IgD-negative memory B cell (primary cell): ENCODE measurements around the gene SH2D2A. TPM values are rescaled to one million over a fixed set of nuclear protein-coding genes. Genes with fewer than 3 reads are reported as not detected.

Experiments used
- H3K27ac Mint-ChIP-seq, 3 donors: one replicate each; pipeline ENCODE4 v1.8.0; 2020 to 2022; ENCODE audit warnings: mild to moderate bottlenecking in 3 of 3, mixed read lengths in 3 of 3, moderate library complexity in 1 of 3
- H3K27me3 Mint-ChIP-seq: one replicate; pipeline ENCODE4 v1.8.0; 2021; ENCODE audit warnings: mixed read lengths
- H3K36me3 Mint-ChIP-seq: one replicate; pipeline ENCODE4 v1.8.0; 2020; ENCODE audit warnings: mild to moderate bottlenecking, mixed read lengths
- H3K4me1 Mint-ChIP-seq, 3 donors: one replicate each; pipeline ENCODE4 v1.8.0; 2020 to 2022; ENCODE audit warnings: mixed read lengths in 3 of 3, mild to moderate bottlenecking in 1 of 3
- H3K4me3 Mint-ChIP-seq, 4 donors: one replicate each; pipeline ENCODE4 v1.8.0; 2020 to 2022; ENCODE audit warnings: mild to moderate bottlenecking in 4 of 4, mixed read lengths in 4 of 4, moderate library complexity in 3 of 4
- H3K9me3 Mint-ChIP-seq, 3 donors: one replicate each; pipeline ENCODE4 v1.8.0; 2020 to 2021; ENCODE audit warnings: mixed read lengths in 3 of 3, mild to moderate bottlenecking in 1 of 3
- polyA plus RNA-seq: library from polyadenylated mRNA; unstranded; fragments of 300-500 nt; fragmentation: Illumina TruSeq; gene quantifications from one replicate; pipeline ENCODE4 v1.2.3, GENCODE V29; 2021

SH2D2A gene
- polyA plus RNA-seq, 1 donor from 2014 or later: 2.1 TPM

DNA sequence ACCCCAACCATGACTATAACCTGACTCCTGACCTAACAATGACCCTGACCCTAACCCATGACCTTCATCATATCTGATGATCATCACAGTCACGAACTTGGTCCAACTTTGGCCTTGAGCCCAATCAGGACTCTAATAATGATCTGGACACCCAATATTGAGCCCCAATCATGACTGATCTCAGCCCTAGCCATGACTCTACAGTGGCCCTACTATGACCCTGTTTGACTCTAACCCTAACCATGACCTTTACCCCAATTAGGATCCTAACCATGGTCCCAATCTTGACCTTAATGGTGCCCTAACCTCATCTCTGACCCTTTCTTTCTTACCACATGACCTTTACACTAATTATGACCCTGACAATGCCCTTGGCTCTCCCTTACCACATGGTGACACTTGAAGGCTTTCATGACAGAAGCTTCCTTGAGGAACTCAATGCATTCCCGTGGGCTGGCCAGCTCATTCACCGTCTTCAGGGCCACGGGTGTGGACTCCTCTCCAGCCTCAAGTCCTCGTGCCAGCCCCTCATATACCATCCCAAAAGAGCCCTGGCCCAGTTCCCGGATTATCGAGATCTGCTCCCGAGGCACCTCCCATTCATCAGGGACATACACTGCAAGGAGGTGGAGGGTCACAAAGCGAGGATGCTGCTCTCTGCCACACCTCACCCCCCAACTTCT, 26.1 kb upstream of the SH2D2A start:
- peaks cover 0 to 6% (median 0%) of the 10 kb centered on the region in 3 donors for H3K4me1 Mint-ChIP-seq
- H3K27ac Mint-ChIP-seq: no peak overlapping the region
- peaks cover 54% of the 10 kb centered on the region for H3K27me3 Mint-ChIP-seq
- peaks cover 0 to 2% (median 0%) of the 10 kb centered on the region in 3 donors for H3K9me3 Mint-ChIP-seq
- peak overlapping the region in 1 of 4 donors; percentile 8 for H3K4me3 Mint-ChIP-seq
- H3K36me3 Mint-ChIP-seq: no peaks in the 10 kb centered on the region

DNA sequence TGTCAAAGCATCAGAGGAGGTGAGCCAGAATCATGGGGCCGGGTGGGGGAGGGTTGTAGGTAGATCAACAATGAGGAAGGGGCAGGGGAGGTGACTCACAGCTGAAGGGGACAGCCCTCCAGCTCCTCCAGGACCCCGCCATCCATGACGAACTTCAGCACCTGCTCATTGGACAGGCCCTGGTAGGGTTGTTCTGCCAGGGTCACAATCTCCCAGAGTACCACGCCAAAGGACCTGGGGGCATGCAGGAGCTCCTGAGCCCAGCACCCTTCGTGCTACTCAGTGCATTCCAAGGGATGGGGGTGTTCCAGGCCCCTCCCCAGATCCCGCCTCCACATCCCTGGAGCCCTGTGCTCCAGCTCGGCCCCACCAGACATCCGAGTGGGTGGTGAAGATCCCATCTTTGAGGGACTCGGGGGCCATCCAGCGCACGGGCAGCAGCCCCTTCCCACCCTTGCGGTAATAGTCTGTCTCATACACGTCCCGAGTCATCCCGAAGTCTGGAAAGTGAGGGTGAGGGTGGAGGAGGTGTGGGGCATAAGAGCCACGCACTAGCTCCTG, 24.7 kb upstream of the SH2D2A start:
- H3K4me3 Mint-ChIP-seq: no peak overlapping the region
- peaks cover 50% of the 10 kb centered on the region for H3K27me3 Mint-ChIP-seq
- no peaks in the 10 kb centered on the region for H3K36me3 Mint-ChIP-seq

GRCh38 chr1:156840898-156841279, 24.2 kb upstream of the SH2D2A start:
- H3K36me3 Mint-ChIP-seq: no peaks in the 10 kb centered on the region
- peaks cover 0 to 2% (median 0%) of the 10 kb centered on the region in 3 donors for H3K9me3 Mint-ChIP-seq
- H3K4me1 Mint-ChIP-seq: peaks cover 0 to 5% (median 0%) of the 10 kb centered on the region in 3 donors
- H3K27ac Mint-ChIP-seq: no peak overlapping the region
- peaks cover 46% of the 10 kb centered on the region for H3K27me3 Mint-ChIP-seq
- H3K4me3 Mint-ChIP-seq: no peak overlapping the region

More for the DNA sequence above, 24.7 kb upstream of the SH2D2A start:
- peaks cover 0 to 5% (median 0%) of the 10 kb centered on the region in 3 donors for H3K4me1 Mint-ChIP-seq
- no peak overlapping the region for H3K27ac Mint-ChIP-seq
- H3K9me3 Mint-ChIP-seq: peaks cover 0 to 2% (median 0%) of the 10 kb centered on the region in 3 donors

- Mint-ChIP-seq H3K27ac (no peak overlapping the region), H3K4me3 (no peak overlapping the region), H3K4me1 (peaks cover 0 to 2% (median 0%) of the 10 kb centered on the region in 3 donors), H3K36me3 (no peaks in the 10 kb centered on the region), H3K9me3 (peaks cover 0 to 2% (median 0%) of the 10 kb centered on the region in 3 donors), H3K27me3 (peaks cover 45% of the 10 kb centered on the region)
Measured at GRCh38 chr1:156840186-156840897, 23.7 kb upstream of the SH2D2A start.

- no peak overlapping the region for H3K4me3 Mint-ChIP-seq
- H3K27ac Mint-ChIP-seq: no peak overlapping the region
- H3K4me1 Mint-ChIP-seq: no peaks in the 10 kb centered on the region
- H3K36me3 Mint-ChIP-seq: no peaks in the 10 kb centered on the region
- peaks cover 42% of the 10 kb centered on the region for H3K27me3 Mint-ChIP-seq
- H3K9me3 Mint-ChIP-seq: peaks cover 0 to 2% (median 0%) of the 10 kb centered on the region in 3 donors
Measured at GRCh38 chr1:156839426-156840109, 22.9 kb upstream of the SH2D2A start.

DNA sequence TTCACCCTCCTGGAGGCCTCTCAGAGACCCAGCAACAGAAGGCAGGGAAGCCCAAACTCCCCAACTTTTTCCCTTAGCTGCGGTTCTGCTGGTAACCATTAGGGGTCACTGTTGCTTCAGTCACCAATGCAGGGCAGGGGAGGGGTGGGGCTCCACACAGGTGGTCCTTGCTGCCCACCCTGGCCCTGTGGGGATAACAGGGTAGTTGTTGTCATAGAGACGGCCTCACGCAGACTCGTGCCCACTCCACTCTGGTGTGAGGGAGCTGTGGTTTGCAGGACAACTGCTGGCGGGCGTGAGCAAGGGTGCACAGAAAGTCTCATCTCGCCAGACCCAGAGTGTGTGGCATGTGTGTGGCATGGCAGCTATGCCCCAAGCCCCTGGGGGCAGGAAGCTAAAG, 22.3 kb upstream of the SH2D2A start:
- no peak overlapping the region for H3K4me3 Mint-ChIP-seq
- peaks cover 0 to 2% (median 0%) of the 10 kb centered on the region in 3 donors for H3K9me3 Mint-ChIP-seq
- H3K27me3 Mint-ChIP-seq: peaks cover 39% of the 10 kb centered on the region
- H3K36me3 Mint-ChIP-seq: no peaks in the 10 kb centered on the region
- no peaks in the 10 kb centered on the region for H3K4me1 Mint-ChIP-seq
- H3K27ac Mint-ChIP-seq: peak overlapping the region in 1 of 3 donors; percentile 39

GRCh38 chr1:156836892-156837291, 20.2 kb upstream of the SH2D2A start:
- H3K4me3 Mint-ChIP-seq: no peak overlapping the region
- no peaks in the 10 kb centered on the region for H3K9me3 Mint-ChIP-seq
- H3K27ac Mint-ChIP-seq: peak overlapping the region in 1 of 3 donors; percentile 53
- peaks cover 36% of the 10 kb centered on the region for H3K27me3 Mint-ChIP-seq
- no peaks in the 10 kb centered on the region for H3K4me1 Mint-ChIP-seq
- no peaks in the 10 kb centered on the region for H3K36me3 Mint-ChIP-seq

GRCh38 chr1:156836041-156836654, 19.5 kb upstream of the SH2D2A start:
- H3K27ac Mint-ChIP-seq: no peak overlapping the region
- peaks cover 36% of the 10 kb centered on the region for H3K27me3 Mint-ChIP-seq
- no peaks in the 10 kb centered on the region for H3K36me3 Mint-ChIP-seq
- no peaks in the 10 kb centered on the region for H3K4me1 Mint-ChIP-seq
- H3K4me3 Mint-ChIP-seq: no peak overlapping the region
- no peaks in the 10 kb centered on the region for H3K9me3 Mint-ChIP-seq

- H3K4me3 Mint-ChIP-seq: no peak overlapping the region
- H3K36me3 Mint-ChIP-seq: no peaks in the 10 kb centered on the region
- no peak overlapping the region for H3K27ac Mint-ChIP-seq
- H3K27me3 Mint-ChIP-seq: peaks cover 28% of the 10 kb centered on the region
- no peaks in the 10 kb centered on the region for H3K9me3 Mint-ChIP-seq
- no peaks in the 10 kb centered on the region for H3K4me1 Mint-ChIP-seq
Measured at GRCh38 chr1:156834322-156834721, 17.7 kb upstream of the SH2D2A start.

- H3K9me3 Mint-ChIP-seq: no peaks in the 10 kb centered on the region
- peaks cover 28% of the 10 kb centered on the region for H3K27me3 Mint-ChIP-seq
- no peak overlapping the region for H3K4me3 Mint-ChIP-seq
- H3K4me1 Mint-ChIP-seq: no peaks in the 10 kb centered on the region
- H3K27ac Mint-ChIP-seq: no peak overlapping the region
- H3K36me3 Mint-ChIP-seq: no peaks in the 10 kb centered on the region
Measured at GRCh38 chr1:156833603-156834002, 17.0 kb upstream of the SH2D2A start.

DNA sequence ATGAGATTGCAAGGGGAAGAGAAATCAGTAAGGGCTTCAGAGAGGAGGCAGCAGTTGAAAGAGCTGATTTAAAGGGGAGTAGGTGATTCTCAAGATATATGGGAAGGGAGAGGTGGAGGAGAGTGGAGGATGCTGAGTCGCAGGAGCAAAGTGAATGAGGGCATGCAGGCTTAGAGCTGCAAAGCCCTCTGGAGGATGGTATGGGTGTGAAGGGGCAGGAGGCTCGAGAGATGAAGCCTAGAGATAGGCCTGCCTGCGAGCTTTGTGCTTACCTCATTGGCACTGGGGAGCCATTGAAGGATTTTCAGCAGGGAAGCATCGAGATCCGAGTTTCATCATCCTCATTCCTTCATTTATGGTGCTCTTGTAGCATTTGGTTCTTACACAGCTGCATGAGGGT, 15.8 kb upstream of the SH2D2A start:
- no peaks in the 10 kb centered on the region for H3K36me3 Mint-ChIP-seq
- peaks cover 28% of the 10 kb centered on the region for H3K27me3 Mint-ChIP-seq
- H3K4me3 Mint-ChIP-seq: no peak overlapping the region
- no peaks in the 10 kb centered on the region for H3K9me3 Mint-ChIP-seq
- peak overlapping the region in 1 of 3 donors; percentile 20 for H3K27ac Mint-ChIP-seq
- H3K4me1 Mint-ChIP-seq: no peaks in the 10 kb centered on the region

- Mint-ChIP-seq H3K4me1 (no peaks in the 10 kb centered on the region), H3K36me3 (no peaks in the 10 kb centered on the region), H3K27ac (no peak overlapping the region), H3K4me3 (no peak overlapping the region), H3K27me3 (peaks cover 15% of the 10 kb centered on the region), H3K9me3 (no peaks in the 10 kb centered on the region)
Measured at GRCh38 chr1:156828400-156829124, 11.9 kb upstream of the SH2D2A start.

DNA sequence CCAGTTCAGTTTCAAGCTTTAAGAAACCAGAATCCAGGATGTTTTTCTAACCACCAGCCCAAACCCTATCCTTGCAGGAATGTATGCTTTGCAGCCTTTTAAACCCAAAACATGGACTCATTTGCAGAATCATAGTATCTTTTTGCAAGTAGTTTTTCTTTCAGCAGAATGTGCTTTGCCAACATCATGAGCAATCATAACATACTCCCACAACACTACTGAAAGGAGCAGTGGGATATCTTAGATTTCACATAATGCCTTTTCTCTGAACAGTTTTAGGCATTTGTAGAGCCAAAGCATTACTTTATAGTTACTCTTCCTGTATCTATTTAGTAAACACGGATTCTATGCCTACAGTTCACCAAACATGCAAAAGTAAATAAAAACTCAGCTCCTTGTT, 10.0 kb upstream of the SH2D2A start:
- peak overlapping the region in 1 of 3 donors; percentile 35 for H3K27ac Mint-ChIP-seq

DNA sequence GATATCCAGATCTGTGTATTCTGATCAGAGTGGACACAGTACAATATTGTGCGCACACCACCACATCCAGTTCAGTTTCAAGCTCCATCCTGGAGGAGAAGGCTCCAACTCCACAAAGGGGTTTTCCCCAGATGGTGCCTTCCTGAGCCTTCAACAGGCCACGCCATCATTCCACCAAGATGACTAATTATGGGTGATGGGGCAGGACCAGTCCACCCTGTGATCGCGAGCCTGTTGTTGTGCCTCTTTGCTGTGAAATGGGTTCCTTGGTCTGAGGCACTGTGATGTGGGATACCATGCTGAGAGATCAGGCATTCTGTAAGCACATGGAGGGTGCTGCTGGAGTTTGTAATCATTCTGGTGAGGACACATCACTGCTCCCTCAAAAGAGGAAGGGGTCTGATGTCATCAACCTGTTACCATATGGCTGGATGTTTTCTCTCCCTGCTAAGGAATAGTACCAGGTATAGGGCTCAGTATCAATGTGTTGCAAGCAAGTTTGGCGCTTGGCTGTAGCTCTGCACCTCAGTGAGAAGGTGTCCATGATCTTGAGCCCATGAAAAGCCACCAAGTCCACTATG, 6.7 kb upstream of the SH2D2A start:
- no peak overlapping the region for H3K4me3 Mint-ChIP-seq
- H3K27ac Mint-ChIP-seq: no peak overlapping the region
- H3K27me3 Mint-ChIP-seq: no peaks in the 10 kb centered on the region
- H3K36me3 Mint-ChIP-seq: no peaks in the 10 kb centered on the region
- no peaks in the 10 kb centered on the region for H3K4me1 Mint-ChIP-seq
- no peaks in the 10 kb centered on the region for H3K9me3 Mint-ChIP-seq

More for the DNA sequence above, 10.0 kb upstream of the SH2D2A start:
- Mint-ChIP-seq H3K4me1 (no peaks in the 10 kb centered on the region), H3K4me3 (no peak overlapping the region), H3K36me3 (no peaks in the 10 kb centered on the region), H3K9me3 (no peaks in the 10 kb centered on the region), H3K27me3 (peaks cover 5% of the 10 kb centered on the region)
